HFFc6 (cell line): ENCODE data around the gene SNAP23. TPM values are rescaled to one million over a fixed set of nuclear protein-coding genes. Genes with fewer than 3 reads are reported as not detected.

Source experiments
- DNase-seq: peaks from one replicate; pipeline ENCODE4 v3.0.0-alpha.2; 2018
- H3K27ac Mint-ChIP-seq: 2 replicates; pipeline ENCODE4 v1.8.0; 2020; ENCODE audit warnings: mild to moderate bottlenecking, mixed read lengths
- H3K27me3 Mint-ChIP-seq: 2 replicates; pipeline ENCODE4 v1.8.0; 2021; ENCODE audit warnings: mild to moderate bottlenecking, moderate library complexity, mixed read lengths; ENCODE audit not compliant: insufficient read depth
- H3K36me3 Mint-ChIP-seq: 2 replicates; pipeline ENCODE4 v1.8.0; 2021; ENCODE audit warnings: low read depth, mixed read lengths
- H3K4me1 Mint-ChIP-seq: 2 replicates; pipeline ENCODE4 v1.8.0; 2020; ENCODE audit warnings: low read depth, mixed read lengths
- H3K4me3 Mint-ChIP-seq: 2 replicates; pipeline ENCODE4 v1.8.0; 2020; ENCODE audit warnings: mild to moderate bottlenecking, moderate library complexity, mixed read lengths
- H3K9me3 Mint-ChIP-seq: 2 replicates; pipeline ENCODE4 v1.8.0; 2020; ENCODE audit warnings: mild to moderate bottlenecking, mixed read lengths
- CTCF ChIP-seq: fragments of 200-600 bp; sonication (generic); IDR thresholded peaks from 2 replicates; pipeline ENCODE4 v1.5.0; 2021; ENCODE audit warnings: antibody characterized with exemption, mild to moderate bottlenecking
- total RNA-seq, 6 experiments: library from RNA; stranded (reverse); fragmentation: NEBNext Ultra II Directional; extraction: Animal tissue kit (Norgen Biotek cat#: 25700); gene quantifications; 2 replicates in 1 of 6; 3 replicates in 5 of 6; pipeline ENCODE4 v1.2.3, GENCODE V29; 2021

SNAP23 gene
- total RNA-seq, 6 experiments from 2014 or later = 48.1 to 65.7 (median 55.8) TPM

DNA sequence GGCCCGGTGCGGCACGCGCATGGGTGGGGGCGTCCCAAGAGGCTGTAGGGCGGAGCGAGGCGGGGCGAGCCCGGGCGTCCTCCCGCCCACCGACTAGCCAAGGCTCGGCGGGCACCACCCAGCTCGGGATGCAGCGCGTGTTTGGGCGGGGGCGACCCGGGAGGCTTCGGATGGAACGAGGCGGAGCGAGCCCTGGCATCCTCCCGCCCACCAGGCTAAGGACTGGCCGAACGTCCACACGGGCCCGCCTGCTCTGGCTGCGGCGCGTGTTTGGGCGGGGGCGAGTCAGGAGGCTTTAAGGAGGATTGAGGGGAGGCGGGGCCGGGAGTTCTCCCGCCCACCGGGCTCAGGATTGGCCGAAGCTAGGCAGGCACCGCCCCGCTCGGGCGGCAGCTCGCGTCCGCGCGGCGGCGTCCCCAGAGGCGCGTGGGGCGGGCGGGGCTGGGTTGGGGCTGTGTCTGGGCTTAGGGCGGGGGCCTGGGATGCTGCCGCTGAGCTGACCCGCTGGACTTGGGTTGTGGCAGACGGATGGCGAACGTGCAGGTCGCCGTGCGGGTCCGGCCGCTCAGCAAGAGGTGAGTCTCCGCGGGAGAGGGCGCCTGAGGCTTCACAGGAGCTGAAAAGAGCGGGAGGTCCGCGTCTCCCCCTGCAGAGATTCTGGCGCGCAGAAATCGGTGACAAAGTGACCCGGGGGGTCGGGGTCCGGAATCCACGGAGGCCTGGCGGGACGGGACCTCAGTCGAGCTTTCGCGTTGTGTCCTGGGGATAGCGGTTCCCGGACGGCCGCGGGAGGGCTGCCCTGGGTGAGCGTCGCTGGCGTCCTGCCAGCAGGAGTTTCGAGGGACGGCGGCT lies 80.0 kb downstream of the SNAP23 start, which contains the start of gene STARD9:
STARD9 (plus strand) TSS at position 419 of the 852 bp plus-strand sequence; CDS start at position 529, 110 bp downstream.
- Mint-ChIP-seq H3K4me1 (peaks cover 28% of the 10 kb centered on the region), H3K27me3 (peaks cover 2% of the 10 kb centered on the region; the same call in 1 of the 2 replicates), H3K36me3 (no peaks in the 10 kb centered on the region), H3K27ac (peak within 1 kb of the TSS; percentile 82), H3K9me3 (no peaks in the 10 kb centered on the region), H3K4me3 (peak within 1 kb of the TSS; percentile 98)
- peak; percentile 98 for DNase-seq
- peak; percentile 13; the same call in 1 of the 2 replicates for TF ChIP-seq CTCF

DNA sequence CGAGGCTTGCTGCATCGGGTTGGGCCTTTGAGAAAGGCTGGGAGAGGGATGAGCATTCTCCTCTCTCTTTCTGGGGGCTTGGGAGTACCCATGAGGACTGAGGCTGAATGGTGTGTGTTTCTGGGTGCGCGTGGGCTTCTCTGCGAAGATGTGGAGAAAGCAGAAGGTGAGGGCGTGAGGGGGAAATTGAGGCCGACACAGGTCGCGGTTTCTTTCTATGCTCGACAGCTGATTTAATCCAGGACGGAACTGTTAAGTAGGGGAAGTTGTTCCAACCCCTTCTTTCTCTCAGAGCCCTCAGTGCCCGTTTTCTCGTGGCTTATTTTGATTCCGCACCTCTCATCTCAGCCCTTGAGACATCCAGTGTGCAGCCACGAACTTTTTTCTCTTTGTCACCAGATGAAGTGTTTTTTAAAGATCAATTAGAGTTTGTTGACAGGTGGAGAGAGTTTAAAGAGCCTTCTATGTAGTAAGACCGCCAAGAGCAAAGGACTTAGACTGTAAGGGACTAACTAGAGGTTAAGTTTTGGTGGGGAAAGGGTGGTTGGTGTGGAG lies 80.7 kb downstream of the SNAP23 start:
- Mint-ChIP-seq H3K36me3 (no peaks in the 10 kb centered on the region), H3K4me3 (peak overlapping the region; percentile 98), H3K9me3 (no peaks in the 10 kb centered on the region), H3K27ac (peak overlapping the region; percentile 82), H3K27me3 (peaks cover 2% of the 10 kb centered on the region; the same call in 1 of the 2 replicates), H3K4me1 (peaks cover 32% of the 10 kb centered on the region)
- no peak for DNase-seq
- no peak for TF ChIP-seq CTCF

DNA sequence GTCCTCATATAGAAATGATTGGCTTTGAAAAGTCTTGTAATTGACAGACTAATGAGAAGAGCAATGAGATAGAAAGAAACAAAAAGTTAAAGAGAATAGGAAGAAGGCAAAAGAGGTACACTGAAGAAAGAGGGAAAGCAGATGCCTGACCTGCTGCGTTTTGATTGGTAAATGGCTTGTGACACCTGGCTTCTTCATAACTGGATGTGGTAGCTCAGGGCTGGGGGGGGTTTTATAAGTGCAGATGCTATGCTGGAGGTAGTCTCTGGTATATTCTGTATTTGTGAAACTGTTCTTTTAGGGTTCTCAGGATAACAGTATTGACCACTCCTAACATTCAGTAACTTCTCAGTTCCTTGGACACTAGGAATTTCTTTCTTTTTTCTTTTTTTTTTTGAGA lies 81.3 kb downstream of the SNAP23 start:
- Mint-ChIP-seq H3K36me3 (no peaks in the 10 kb centered on the region), H3K9me3 (no peaks in the 10 kb centered on the region), H3K4me3 (peak overlapping the region; percentile 98), H3K4me1 (peaks cover 39% of the 10 kb centered on the region), H3K27me3 (peaks cover 2% of the 10 kb centered on the region; the same call in 1 of the 2 replicates), H3K27ac (no peak overlapping the region)
- DNase-seq = no peak
- no peak for TF ChIP-seq CTCF

GRCh38 chr15:42577514-42578031 lies 82.1 kb downstream of the SNAP23 start:
- Mint-ChIP-seq H3K4me3 (no peak overlapping the region), H3K4me1 (peaks cover 47% of the 10 kb centered on the region), H3K9me3 (no peaks in the 10 kb centered on the region), H3K36me3 (no peaks in the 10 kb centered on the region), H3K27me3 (peaks cover 2% of the 10 kb centered on the region; the same call in 1 of the 2 replicates), H3K27ac (no peak overlapping the region)
- TF ChIP-seq CTCF = no peak
- peak; percentile 14 for DNase-seq

- no peak for TF ChIP-seq CTCF
- no peaks in the 10 kb centered on the region for H3K9me3 Mint-ChIP-seq
- H3K4me1 Mint-ChIP-seq = peaks cover 60% of the 10 kb centered on the region
- H3K27ac Mint-ChIP-seq = no peak overlapping the region
- H3K27me3 Mint-ChIP-seq = peaks cover 2% of the 10 kb centered on the region; the same call in 1 of the 2 replicates
- DNase-seq = no peak
- H3K36me3 Mint-ChIP-seq = no peaks in the 10 kb centered on the region
- no peak overlapping the region for H3K4me3 Mint-ChIP-seq
These were observed 83.6 kb downstream of the SNAP23 start for GRCh38 chr15:42578984-42579537.
